GM12878 (cell line): ENCODE data around the gene C16orf92. TPM values are rescaled to one million over a fixed set of nuclear protein-coding genes. Genes with fewer than 3 reads are reported as not detected.

Source experiments
- ATAC-seq: fragments of 200-7000 bp; cut with Tn5 transposase; 3 replicates; pipeline ENCODE4 v1.9.1; 2020; ENCODE audit warnings: mild to moderate bottlenecking, moderate library complexity
- BruUV-seq: library from RNA; stranded (reverse); fragments of 400-500 nt; replicated peaks from 2 replicates; lab custom pipeline; 2021; lab: Mats Ljungman, UMichigan
- CTCF ChIA-PET: fragments of 300-600 bp; sonication (Branson Sonifier 250); formaldehyde crosslinking; extraction: SDS; loops from one replicate; lab custom pipeline; 2021; ENCODE audit warnings: inconsistent platforms; lab: Yijun Ruan, JAX
- POLR2A ChIA-PET: fragments of 350-600 bp; formaldehyde crosslinking; extraction: SDS; loops from one replicate; lab custom pipeline; 2021; ENCODE audit warnings: inconsistent platforms; lab: Charles Lee
- RAD21 ChIA-PET: fragments of 300-600 bp; sonication (Branson Sonifier 250); formaldehyde crosslinking; loops from one replicate; lab custom pipeline; 2023; ENCODE audit warnings: antibody characterized with exemption; ENCODE audit not compliant: unreplicated experiment; lab: Charles Lee
- SMC1A ChIA-PET: fragments of 300-600 bp; sonication (Branson Sonifier 250); formaldehyde crosslinking; loops from one replicate; lab custom pipeline; 2023; ENCODE audit not compliant: unreplicated experiment, uncharacterized antibody; lab: Charles Lee
- DNase-seq: peaks from one replicate; pipeline ENCODE4 v3.0.0-alpha.2; 2011; ENCODE audit warnings: low read depth, low spot score
- FAIRE-seq: peaks from 3 replicates; lab custom pipeline; 2011; peaks lifted over from hg19 to GRCh38; lab: Jason Lieb, UNC
- H2AFZ ChIP-seq: 2 replicates; pipeline ENCODE4 v1.6.0; 2011; ENCODE audit warnings: low read depth, low read length, control low read depth; ENCODE audit not compliant: control insufficient read depth
- H3K27ac ChIP-seq: 2 replicates; pipeline ENCODE4 v1.5.1; 2011; ENCODE audit warnings: control low read depth; ENCODE audit not compliant: control insufficient read depth, insufficient read depth
- H3K27me3 ChIP-seq, 2 experiments: replicated peaks in 1 of 2; 2 replicates each; pipeline versions ENCODE4 v1.6.0 to v1.6.1; 2011; ENCODE audit warnings: low read length in 1 of 2; ENCODE audit not compliant: control insufficient read depth in 2 of 2, insufficient read depth in 2 of 2
- H3K36me3 ChIP-seq, 2 experiments: 2 replicates each; pipeline ENCODE4 v1.5.1; 2011; ENCODE audit warnings: low read length in 1 of 2; ENCODE audit not compliant: control insufficient read depth in 2 of 2, insufficient read depth in 2 of 2
- H3K4me1 ChIP-seq: 2 replicates; pipeline ENCODE4 v1.6.1; 2011; ENCODE audit warnings: mild to moderate bottlenecking, low read length, moderate library complexity, mixed read lengths; ENCODE audit not compliant: control insufficient read depth, insufficient read depth
- H3K4me2 ChIP-seq: 2 replicates; pipeline ENCODE4 v1.6.0; 2011; ENCODE audit warnings: control low read depth; ENCODE audit not compliant: control insufficient read depth, insufficient read depth
- H3K4me3 ChIP-seq: fragments of 200-600 bp; sonication (generic); 2 replicates; pipeline ENCODE4 v1.5.1; 2016
- H3K79me2 ChIP-seq: 2 replicates; pipeline ENCODE4 v1.6.0; 2011; ENCODE audit warnings: low read length; ENCODE audit not compliant: control insufficient read depth, insufficient read depth
- H3K9ac ChIP-seq: 2 replicates; pipeline ENCODE4 v1.8.0; 2011; ENCODE audit warnings: low read length, control low read depth, mixed read lengths; ENCODE audit not compliant: control insufficient read depth, insufficient read depth
- H3K9me3 ChIP-seq: replicated peaks from 3 replicates; pipeline ENCODE4 v1.5.1; 2011; ENCODE audit warnings: mild to moderate bottlenecking, low read length; ENCODE audit not compliant: control insufficient read depth, insufficient read depth
- H4K20me1 ChIP-seq: 2 replicates; pipeline ENCODE4 v1.6.0; 2011; ENCODE audit not compliant: control insufficient read depth, insufficient read depth
- WRNIP1 ChIP-seq: IDR thresholded peaks from 2 replicates; pipeline ENCODE4 v1.6.1; 2011; ENCODE audit warnings: low read depth, low read length, improper control_type of control experiment, borderline replicate concordance
- WGBS: methylation state at CpG from one replicate; pipeline ENCODE4 v1.1.6; 2016; ENCODE audit warnings: low lambda C conversion rate; ENCODE audit not compliant: insufficient replicate concordance, insufficient coverage; ENCODE audit errors: missing lambda C conversion rate; 5-methylcytosine and 5-hydroxymethylcytosine counted together
- in situ Hi-C: fragments of 300-500 bp; cut with MboI; formaldehyde crosslinking; loops from 9 replicates; pipeline ENCODE4 v1.14.3; 2018; ENCODE audit warnings: mixed read lengths
- intact Hi-C: fragments of 100-400 bp; cut with micrococcal nuclease; formaldehyde crosslinking; loops from one replicate; pipeline ENCODE4 v1.14.2; 2022; ENCODE audit not compliant: unreplicated experiment
- polyA plus RNA-seq, 11 experiments: library from polyadenylated mRNA; depleted of rRNA in 4 of 11; unstranded in 6 of 11; stranded (reverse) in 5 of 11; fragments of >200 nt; fragmentation: Nextera tagmentation in 4 of 11; fragmentation: Illumina TruSeq in 1 of 11; extraction: Ambion mirVana in 4 of 11; extraction: Trizol in 1 of 11; gene quantifications; 1 replicate in 1 of 11; 2 replicates in 10 of 11; pipeline versions ENCODE4 v1.2.1 to v1.2.3, GENCODE V29; 2011 to 2016; ENCODE audit warnings: inconsistent platforms in 2 of 11, missing spikeins in 2 of 11, low read depth in 1 of 11
- total RNA-seq, 4 experiments: library from RNA; depleted of rRNA in 3 of 4; stranded (reverse); fragments of >200 nt in 3 of 4; fragmentation: Illumina TruSeq in 1 of 4; extraction: Trizol in 1 of 4; gene quantifications; 2 replicates each; pipeline versions ENCODE4 v1.2.1 to v1.2.3, GENCODE V29; 2013 to 2021
- TF ChIP-seq, protein P1 (sequence below): IDR thresholded peaks from 2 replicates; pipeline ENCODE4 v1.6.1; 2012; ENCODE audit warnings: low read depth, low read length, improper control_type of control experiment

C16orf92 gene
- total and polyA plus RNA-seq, 10 of the 15 experiments (the other 5 are each of a cell fraction or from before 2014, with no cell fraction given): not detected

DNA sequence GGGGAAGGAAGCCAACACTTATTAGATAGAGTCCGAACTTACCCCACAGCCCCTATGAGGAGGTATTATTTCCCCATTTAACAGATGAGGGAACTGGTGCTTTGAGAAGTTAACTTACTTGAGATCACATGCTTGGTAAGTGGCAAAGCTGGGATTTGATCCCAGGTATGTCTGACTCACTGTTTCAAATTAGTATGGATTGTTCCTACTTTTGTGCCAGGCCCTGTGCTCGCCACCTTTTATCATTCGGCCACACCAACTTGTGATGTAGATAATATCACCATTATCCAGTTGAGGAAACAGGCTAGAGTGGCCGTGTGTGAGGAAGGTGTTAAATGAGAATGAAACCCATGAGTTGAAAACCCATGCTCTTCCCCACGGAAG, 38.2 kb upstream of the C16orf92 start:
- RAD21 ChIA-PET: no interaction called here
- ATAC-seq (no peak), FAIRE-seq (no peak), DNase-seq (no peak)
- Histone ChIP-seq H2AFZ (no peak overlapping the region), H3K9ac (no peak overlapping the region), H3K9me3 (no peaks in the 10 kb centered on the region), H3K27ac (no peak overlapping the region), H3K4me1 (no peaks in the 10 kb centered on the region), H3K27me3 (no peaks in the 10 kb centered on the region), H3K4me2 (no peak overlapping the region), H3K4me3 (no peak overlapping the region), H4K20me1 (no peaks in the 10 kb centered on the region), H3K79me2 (no peaks in the 10 kb centered on the region), H3K36me3 (peaks cover 21 to 41% of the 10 kb centered on the region in 2 experiments)
- intact Hi-C loops: no loop called here
- in situ Hi-C loops: no loop called here
- no peak for TF ChIP-seq WRNIP1
- SMC1A ChIA-PET: no interaction called here
- POLR2A ChIA-PET: no interaction called here
- no TSS peak for BruUV-seq
- CTCF ChIA-PET: no interaction called here
- 88% methylated on average over 5 of the region's 5 CpGs for WGBS

DNA sequence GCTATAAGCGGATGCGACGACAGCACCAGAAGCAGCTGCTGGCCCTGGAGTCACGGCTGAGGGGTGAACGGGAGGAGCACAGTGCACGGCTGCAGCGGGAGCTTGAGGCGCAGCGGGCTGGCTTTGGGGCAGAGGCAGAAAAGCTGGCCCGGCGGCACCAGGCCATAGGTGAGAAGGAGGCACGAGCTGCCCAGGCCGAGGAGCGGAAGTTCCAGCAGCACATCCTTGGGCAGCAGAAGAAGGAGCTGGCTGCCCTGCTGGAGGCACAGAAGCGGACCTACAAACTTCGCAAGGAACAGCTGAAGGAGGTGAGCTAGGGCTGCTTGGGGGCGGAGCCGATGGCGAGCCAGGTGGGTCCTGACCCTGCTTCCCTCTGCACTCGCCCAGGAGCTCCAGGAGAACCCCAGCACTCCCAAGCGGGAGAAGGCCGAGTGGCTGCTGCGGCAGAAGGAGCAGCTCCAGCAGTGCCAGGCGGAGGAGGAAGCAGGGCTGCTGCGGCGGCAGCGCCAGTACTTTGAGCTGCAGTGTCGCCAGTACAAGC, 37.7 kb upstream of the C16orf92 start:
- H3K27me3 ChIP-seq: no peaks in the 10 kb centered on the region
- ChIA-PET CTCF (no interaction called here), SMC1A (interaction anchor here (1.0 kb wide), 1 partner anchor 9 kb away, joined by 3 read pairs; no protein-coding TSS in a partner anchor), RAD21 (interaction anchor here (1.0 kb wide), 1 partner anchor 9 kb away, joined by 3 read pairs; no protein-coding TSS in a partner anchor), POLR2A (interaction anchor here (1.4 kb wide), 1 partner anchor 9 kb away, joined by 3 read pairs; no protein-coding TSS in a partner anchor)
- 94% methylated on average over 28 of the region's 28 CpGs for WGBS
- DNase-seq (no peak), FAIRE-seq (no peak), ATAC-seq (no peak)
- H3K36me3 ChIP-seq: peaks cover 18 to 41% of the 10 kb centered on the region in 2 experiments
- no peak overlapping the region for H2AFZ ChIP-seq
- H3K4me3 ChIP-seq: no peak overlapping the region
- TF ChIP-seq, protein P1, sequence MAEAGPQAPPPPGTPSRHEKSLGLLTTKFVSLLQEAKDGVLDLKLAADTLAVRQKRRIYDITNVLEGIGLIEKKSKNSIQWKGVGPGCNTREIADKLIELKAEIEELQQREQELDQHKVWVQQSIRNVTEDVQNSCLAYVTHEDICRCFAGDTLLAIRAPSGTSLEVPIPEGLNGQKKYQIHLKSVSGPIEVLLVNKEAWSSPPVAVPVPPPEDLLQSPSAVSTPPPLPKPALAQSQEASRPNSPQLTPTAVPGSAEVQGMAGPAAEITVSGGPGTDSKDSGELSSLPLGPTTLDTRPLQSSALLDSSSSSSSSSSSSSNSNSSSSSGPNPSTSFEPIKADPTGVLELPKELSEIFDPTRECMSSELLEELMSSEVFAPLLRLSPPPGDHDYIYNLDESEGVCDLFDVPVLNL: no peak
- H3K4me2 ChIP-seq: no peak overlapping the region
- no peaks in the 10 kb centered on the region for H3K9me3 ChIP-seq
- intact Hi-C loops: no loop called here
- H3K4me1 ChIP-seq: no peaks in the 10 kb centered on the region
- no peak overlapping the region for H3K9ac ChIP-seq
- H4K20me1 ChIP-seq: no peaks in the 10 kb centered on the region
- H3K79me2 ChIP-seq: no peaks in the 10 kb centered on the region
- BruUV-seq: TSS peak; percentile 22
- no peak overlapping the region for H3K27ac ChIP-seq
- in situ Hi-C loops: no loop called here
